Measurements from ENCODE around the gene TMEM132E.

DNA sequence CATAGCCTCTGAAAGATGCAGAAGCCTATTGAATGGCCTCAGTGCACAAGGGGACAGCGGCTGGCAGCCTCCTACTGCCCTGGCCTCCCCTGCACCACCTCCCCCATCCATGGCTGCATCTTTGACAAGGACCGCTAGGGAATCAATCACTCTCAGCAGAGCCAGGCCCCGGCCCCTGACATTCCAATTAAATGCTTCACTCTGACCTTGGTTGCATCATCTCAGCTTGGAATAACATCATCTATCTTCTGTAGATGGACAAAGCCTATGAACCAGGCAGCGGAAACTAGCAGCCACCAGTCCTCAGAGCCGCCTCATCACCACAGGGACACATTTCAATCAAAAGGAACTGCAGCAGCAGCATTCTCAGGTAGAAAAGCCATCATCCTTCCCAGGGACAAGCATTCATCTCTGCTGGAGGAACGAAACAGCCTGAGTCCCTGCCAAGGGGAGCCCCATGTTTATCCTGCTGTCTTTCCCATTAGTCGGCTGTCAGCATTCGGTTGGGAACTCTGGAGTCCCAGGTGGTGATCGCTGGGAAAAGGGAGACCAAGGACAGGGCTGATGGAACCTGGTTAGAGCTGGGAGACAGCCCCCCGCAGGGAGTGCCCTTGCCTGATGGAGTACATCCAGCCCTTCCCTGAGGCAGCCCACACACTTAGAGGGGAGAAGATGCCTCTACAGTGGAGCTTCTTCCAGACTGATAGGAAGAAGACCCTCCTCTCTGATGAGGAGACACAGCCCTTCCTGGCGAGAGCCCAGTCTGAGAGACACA is 11.5 kb upstream of the TMEM132E start:
- TF ChIP-seq NFRKB (IDR thresholded peaks at IDR 0.05): no peak
- no peak for TF ChIP-seq SUZ12 (IDR thresholded peaks at IDR 0.05)
